Measurements from ENCODE around the gene KREMEN2.

Gene KREMEN2

DNA sequence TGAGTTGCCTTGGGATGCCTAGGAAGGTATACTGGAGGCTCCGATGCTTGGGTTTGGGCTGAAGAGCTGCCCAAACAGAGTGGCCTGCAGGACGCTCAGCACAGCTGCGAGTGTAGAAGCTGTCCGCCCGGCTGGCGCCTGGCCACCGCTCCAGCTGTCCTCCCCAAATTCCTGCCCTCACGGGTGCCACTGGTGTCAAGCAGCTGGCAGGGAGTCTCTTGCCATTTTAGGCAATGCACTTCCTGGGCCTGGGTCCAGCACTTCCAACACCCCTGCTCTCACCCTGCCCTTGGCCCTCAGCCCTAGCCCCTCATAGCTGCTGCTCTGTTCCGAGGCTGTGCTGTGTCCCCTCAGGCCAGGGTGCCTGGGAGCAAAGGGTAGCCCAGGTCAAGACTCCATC, 21.4 kb downstream of the KREMEN2 start:
- DNase-seq (ENCODE audit: low spot score), result no peak
- TF ChIP-seq, protein P1, sequence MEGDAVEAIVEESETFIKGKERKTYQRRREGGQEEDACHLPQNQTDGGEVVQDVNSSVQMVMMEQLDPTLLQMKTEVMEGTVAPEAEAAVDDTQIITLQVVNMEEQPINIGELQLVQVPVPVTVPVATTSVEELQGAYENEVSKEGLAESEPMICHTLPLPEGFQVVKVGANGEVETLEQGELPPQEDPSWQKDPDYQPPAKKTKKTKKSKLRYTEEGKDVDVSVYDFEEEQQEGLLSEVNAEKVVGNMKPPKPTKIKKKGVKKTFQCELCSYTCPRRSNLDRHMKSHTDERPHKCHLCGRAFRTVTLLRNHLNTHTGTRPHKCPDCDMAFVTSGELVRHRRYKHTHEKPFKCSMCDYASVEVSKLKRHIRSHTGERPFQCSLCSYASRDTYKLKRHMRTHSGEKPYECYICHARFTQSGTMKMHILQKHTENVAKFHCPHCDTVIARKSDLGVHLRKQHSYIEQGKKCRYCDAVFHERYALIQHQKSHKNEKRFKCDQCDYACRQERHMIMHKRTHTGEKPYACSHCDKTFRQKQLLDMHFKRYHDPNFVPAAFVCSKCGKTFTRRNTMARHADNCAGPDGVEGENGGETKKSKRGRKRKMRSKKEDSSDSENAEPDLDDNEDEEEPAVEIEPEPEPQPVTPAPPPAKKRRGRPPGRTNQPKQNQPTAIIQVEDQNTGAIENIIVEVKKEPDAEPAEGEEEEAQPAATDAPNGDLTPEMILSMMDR (IDR thresholded peaks at IDR 0.05; ENCODE audit: borderline replicate concordance, control extremely low read depth, extremely low read depth, insufficient read depth, missing control alignments), result no peak
- in situ Hi-C loops (cut with MboI; ENCODE audit: low sequenced_read_pairs, unreplicated experiment), result no loop called here

GRCh38 chr16:2985893-2986355, 21.8 kb downstream of the KREMEN2 start:
- in situ Hi-C loops (cut with MboI; ENCODE audit: low sequenced_read_pairs, unreplicated experiment), result no loop called here
- TF ChIP-seq, protein P1 (IDR thresholded peaks at IDR 0.05; ENCODE audit: borderline replicate concordance, control extremely low read depth, extremely low read depth, insufficient read depth, missing control alignments), result no peak
- no peak for DNase-seq (ENCODE audit: low spot score)

GRCh38 chr16:2986623-2987188, 22.6 kb downstream of the KREMEN2 start:
- TF ChIP-seq, protein P1 (IDR thresholded peaks at IDR 0.05; ENCODE audit: borderline replicate concordance, control extremely low read depth, extremely low read depth, insufficient read depth, missing control alignments), result no peak
- DNase-seq (ENCODE audit: low spot score), result no peak
- in situ Hi-C loops (cut with MboI; ENCODE audit: low sequenced_read_pairs, unreplicated experiment), result no loop called here

GRCh38 chr16:2987286-2987685, 23.2 kb downstream of the KREMEN2 start:
- TF ChIP-seq, protein P1 (IDR thresholded peaks at IDR 0.05; ENCODE audit: borderline replicate concordance, control extremely low read depth, extremely low read depth, insufficient read depth, missing control alignments), result no peak
- in situ Hi-C loops (cut with MboI; ENCODE audit: low sequenced_read_pairs, unreplicated experiment), result no loop called here
- DNase-seq (ENCODE audit: low spot score), result no peak

- in situ Hi-C loops (cut with MboI; ENCODE audit: low sequenced_read_pairs, unreplicated experiment), result no loop called here
- DNase-seq (ENCODE audit: low spot score), result no peak
- TF ChIP-seq, protein P1 (IDR thresholded peaks at IDR 0.05; ENCODE audit: borderline replicate concordance, control extremely low read depth, extremely low read depth, insufficient read depth, missing control alignments), result no peak
These were observed 23.8 kb downstream of the KREMEN2 start for GRCh38 chr16:2987833-2988232.

DNA sequence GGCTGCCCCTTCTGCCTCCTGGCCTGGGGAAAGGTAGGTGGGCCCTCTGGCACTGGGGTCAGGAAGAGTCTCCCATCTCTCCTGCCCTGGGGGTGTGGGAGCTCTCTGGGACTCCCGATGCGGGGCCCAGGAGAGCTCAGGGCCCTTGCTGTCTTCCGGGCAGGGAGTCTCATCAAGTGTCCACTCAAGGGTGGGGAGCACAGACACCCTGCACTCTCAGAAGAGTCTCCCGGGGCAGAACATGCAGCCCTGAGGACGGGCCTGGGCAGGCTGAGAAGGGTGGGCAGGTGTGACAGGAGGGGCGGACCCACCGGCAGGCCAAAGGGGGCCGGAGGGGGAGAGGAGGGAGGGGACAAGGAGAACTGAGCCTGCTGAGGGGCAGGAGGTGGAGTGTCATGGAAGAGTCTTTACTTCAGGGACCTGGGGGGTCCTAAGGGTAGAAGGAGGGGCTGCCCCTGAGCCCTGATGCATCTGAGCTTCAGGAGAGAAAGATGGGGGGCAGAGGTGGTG, 24.6 kb downstream of the KREMEN2 start:
- TF ChIP-seq, protein P1 (IDR thresholded peaks at IDR 0.05; ENCODE audit: borderline replicate concordance, control extremely low read depth, extremely low read depth, insufficient read depth, missing control alignments), result no peak
- DNase-seq (ENCODE audit: low spot score), result no peak
- in situ Hi-C loops (cut with MboI; ENCODE audit: low sequenced_read_pairs, unreplicated experiment), result no loop called here
